Measurements from ENCODE around the gene SLC30A4. TPM values are rescaled to one million over a fixed set of nuclear protein-coding genes. Genes with fewer than 3 reads are reported as not detected.

The SLC30A4 gene
- total RNA-seq, 1 experiment from 2014 or later: 5.0 TPM

DNA sequence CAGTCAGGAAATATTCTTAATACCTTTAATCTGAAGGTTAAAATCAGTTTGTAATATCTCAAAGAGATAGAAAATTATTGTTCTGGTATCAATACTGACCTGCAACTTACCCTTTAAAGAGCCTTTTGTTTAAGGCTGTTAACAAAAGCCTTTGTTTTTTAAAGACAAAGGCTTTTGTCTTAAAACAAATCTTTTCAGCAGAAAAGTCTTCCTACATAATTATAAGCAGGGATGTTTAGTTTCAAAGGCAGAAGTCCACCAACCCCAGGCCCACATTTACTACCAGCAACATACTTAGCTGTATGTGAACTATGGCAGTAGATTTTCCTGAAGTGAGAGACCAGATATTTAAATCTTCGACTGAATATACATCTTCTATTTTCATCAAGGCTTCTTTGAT is 36.2 kb downstream of the SLC30A4 start:
- no peak overlapping the region for H3K4me3 ChIP-seq
- H3K4me1 ChIP-seq: no peaks in the 10 kb centered on the region
- H3K27me3 ChIP-seq: no peaks in the 10 kb centered on the region
- no peak for DNase-seq
- no peaks in the 10 kb centered on the region for H3K9me3 ChIP-seq (replicated peaks)
- no peaks in the 10 kb centered on the region for H3K36me3 ChIP-seq
- no peak overlapping the region for H3K27ac ChIP-seq

DNA sequence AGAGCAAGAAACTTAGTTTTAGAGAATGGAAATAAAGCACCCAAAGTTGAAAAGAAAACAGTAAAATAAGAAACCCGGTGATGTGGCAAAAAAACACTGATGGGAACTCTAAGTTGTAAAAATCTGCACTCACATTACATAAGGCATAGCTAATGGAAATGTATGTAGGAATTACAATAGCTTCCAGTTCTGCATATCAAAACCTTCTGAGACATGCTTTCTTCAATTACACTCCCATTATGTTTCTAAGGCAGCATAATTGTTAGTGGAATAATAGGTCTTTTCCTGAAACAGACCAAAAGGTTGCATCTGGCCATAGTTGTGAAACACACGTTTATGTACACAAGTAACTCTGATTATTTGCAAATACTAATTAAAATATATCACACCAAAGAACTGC is 41.4 kb downstream of the SLC30A4 start:
- no peak overlapping the region for H3K4me3 ChIP-seq
- H3K36me3 ChIP-seq: no peaks in the 10 kb centered on the region
- no peak overlapping the region for H3K27ac ChIP-seq
- H3K27me3 ChIP-seq: no peaks in the 10 kb centered on the region
- H3K4me1 ChIP-seq: no peaks in the 10 kb centered on the region
- H3K9me3 ChIP-seq (replicated peaks): no peaks in the 10 kb centered on the region
- DNase-seq: no peak

DNA sequence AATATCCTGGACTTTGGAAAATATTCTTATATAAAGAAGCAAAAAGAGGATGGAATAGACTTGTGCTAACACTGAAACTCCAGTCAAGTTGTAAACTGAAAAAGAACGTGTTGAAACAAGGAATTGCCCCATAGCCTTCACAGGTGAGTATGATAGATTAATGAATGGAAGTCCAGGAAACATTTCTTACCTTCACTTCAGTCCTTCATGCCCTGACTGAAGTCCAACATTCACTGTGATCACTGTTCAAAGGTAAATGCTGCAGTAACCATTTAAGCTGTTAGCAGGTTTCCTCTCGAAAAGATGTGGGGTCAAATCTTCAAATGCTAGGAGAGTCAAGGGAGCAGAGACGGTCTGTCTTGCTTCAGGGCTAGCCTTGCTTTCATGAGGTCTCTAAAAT is 46.1 kb downstream of the SLC30A4 start:
- no peaks in the 10 kb centered on the region for H3K36me3 ChIP-seq
- no peak overlapping the region for H3K27ac ChIP-seq
- no peaks in the 10 kb centered on the region for H3K9me3 ChIP-seq (replicated peaks)
- H3K4me1 ChIP-seq: no peaks in the 10 kb centered on the region
- H3K27me3 ChIP-seq: peaks cover 7% of the 10 kb centered on the region; the same call in 1 of the 2 replicates
- DNase-seq: no peak
- H3K4me3 ChIP-seq: no peak overlapping the region

DNA sequence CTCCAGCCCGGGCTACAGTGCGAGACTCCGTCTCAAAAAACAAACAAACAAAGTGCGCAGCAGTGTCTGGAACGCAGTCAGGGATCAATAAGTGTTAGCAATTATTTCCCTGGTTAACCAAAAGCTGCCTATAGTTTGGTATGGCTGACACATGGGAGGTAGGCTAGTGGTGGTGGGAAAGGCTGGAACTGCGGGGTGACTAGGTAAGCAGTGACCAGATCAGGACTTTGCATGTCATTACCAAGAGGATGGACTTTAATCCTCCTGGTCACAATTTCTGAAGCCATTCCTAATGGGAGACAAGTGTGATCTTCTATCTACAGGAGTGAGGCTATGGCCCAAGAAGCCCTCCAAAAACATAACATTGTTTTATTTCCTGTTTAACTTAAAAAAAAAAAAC is 47.8 kb downstream of the SLC30A4 start:
- H3K36me3 ChIP-seq: no peaks in the 10 kb centered on the region
- no peaks in the 10 kb centered on the region for H3K4me1 ChIP-seq
- no peak overlapping the region for H3K4me3 ChIP-seq
- H3K9me3 ChIP-seq (replicated peaks): no peaks in the 10 kb centered on the region
- peaks cover 7% of the 10 kb centered on the region; the same call in 1 of the 2 replicates for H3K27me3 ChIP-seq
- H3K27ac ChIP-seq: no peak overlapping the region
- no peak for DNase-seq

DNA sequence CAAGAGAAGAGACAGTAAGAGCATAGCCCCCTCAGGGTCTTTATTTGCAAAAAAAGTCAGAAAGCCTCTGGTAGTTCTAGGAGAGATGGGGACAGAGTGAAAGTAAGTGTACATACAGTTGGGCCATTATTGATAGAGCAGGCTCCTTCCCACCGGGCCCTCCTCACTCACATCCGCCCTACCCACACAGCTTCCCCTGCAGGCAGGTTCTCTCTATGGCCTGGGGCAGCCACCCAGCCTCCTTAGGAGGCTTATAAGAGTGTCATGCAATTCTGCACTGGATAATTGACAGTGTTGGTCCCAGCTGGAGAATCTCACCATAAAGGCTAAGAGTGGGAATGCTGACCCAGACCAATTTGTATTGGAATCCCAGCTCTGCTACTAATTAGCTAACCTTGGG is 49.5 kb downstream of the SLC30A4 start:
- Histone ChIP-seq H3K36me3 (no peaks in the 10 kb centered on the region), H3K4me3 (no peak overlapping the region), H3K9me3 (replicated peaks) (no peaks in the 10 kb centered on the region), H3K27ac (no peak overlapping the region), H3K27me3 (peaks cover 7% of the 10 kb centered on the region; the same call in 1 of the 2 replicates), H3K4me1 (no peaks in the 10 kb centered on the region)
- no peak for DNase-seq

DNA sequence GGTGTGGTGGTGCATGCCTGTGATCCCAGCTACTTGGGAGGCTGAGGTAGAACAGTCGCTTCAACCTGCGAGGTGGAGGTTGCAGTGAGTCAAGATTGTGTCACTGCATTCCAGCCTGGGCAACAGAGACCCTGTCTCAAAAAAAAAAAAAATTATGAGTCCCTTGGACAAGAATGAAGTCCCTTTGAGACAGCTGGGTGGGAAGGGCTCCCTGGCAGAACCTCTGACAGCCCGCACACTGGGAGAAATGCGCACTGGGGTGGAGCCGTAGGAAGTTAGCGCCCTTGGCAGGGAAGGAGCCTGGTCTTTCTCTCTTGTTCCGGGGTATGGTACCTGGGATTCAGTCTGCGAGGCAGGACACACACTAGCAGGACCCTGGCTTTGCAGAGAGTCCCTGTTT is 51.4 kb downstream of the SLC30A4 start:
- H3K4me1 ChIP-seq: no peaks in the 10 kb centered on the region
- peaks cover 7% of the 10 kb centered on the region; the same call in 1 of the 2 replicates for H3K27me3 ChIP-seq
- H3K27ac ChIP-seq: no peak overlapping the region
- no peak for DNase-seq
- no peaks in the 10 kb centered on the region for H3K9me3 ChIP-seq (replicated peaks)
- no peak overlapping the region for H3K4me3 ChIP-seq
- no peaks in the 10 kb centered on the region for H3K36me3 ChIP-seq

DNA sequence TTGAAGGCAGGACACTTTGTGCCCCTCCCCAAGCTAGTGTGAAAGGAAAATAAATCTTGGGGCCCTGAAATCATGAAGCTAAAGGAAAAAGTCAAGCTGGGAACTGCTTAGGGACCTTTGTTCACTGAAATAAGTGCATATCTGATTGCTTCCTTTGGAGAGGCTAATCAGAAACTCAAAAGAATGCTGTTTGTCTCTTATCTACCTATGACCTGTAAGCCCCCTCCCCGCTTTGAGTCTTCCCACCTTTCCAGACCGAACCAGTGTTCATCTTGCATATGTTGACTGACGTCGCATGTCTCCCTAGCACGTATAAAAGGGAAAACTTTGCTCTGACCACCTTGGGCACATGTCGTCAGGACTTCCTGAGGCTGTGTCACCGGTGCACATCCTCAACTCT is 53.1 kb downstream of the SLC30A4 start:
- no peaks in the 10 kb centered on the region for H3K4me1 ChIP-seq
- H3K4me3 ChIP-seq: no peak overlapping the region
- H3K36me3 ChIP-seq: no peaks in the 10 kb centered on the region
- DNase-seq: no peak
- peaks cover 7% of the 10 kb centered on the region; the same call in 1 of the 2 replicates for H3K27me3 ChIP-seq
- H3K9me3 ChIP-seq (replicated peaks): no peaks in the 10 kb centered on the region
- H3K27ac ChIP-seq: no peak overlapping the region

DNA sequence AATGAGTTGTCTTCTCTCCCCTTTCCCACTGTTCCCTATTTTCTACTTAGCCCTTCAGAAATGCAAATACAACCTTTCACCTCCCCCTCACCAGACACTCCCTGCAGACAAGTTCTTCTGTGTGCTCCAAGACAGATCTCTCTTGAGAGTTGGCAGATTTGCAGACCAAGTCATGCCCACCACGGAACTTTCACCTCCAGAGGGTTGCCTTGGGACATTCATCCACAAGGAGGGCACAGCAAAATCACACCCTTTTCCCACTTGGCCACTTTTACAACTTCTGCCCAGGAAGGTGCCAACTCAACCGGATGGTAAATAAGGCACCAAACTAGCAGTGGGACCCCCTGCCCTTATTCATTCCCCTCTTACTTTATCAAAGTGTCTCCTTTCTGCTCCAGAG is 53.5 kb downstream of the SLC30A4 start:
- H3K27ac ChIP-seq: no peak overlapping the region
- no peaks in the 10 kb centered on the region for H3K36me3 ChIP-seq
- DNase-seq: no peak
- H3K4me1 ChIP-seq: no peaks in the 10 kb centered on the region
- H3K4me3 ChIP-seq: no peak overlapping the region
- no peaks in the 10 kb centered on the region for H3K9me3 ChIP-seq (replicated peaks)
- H3K27me3 ChIP-seq: peaks cover 7% of the 10 kb centered on the region; the same call in 1 of the 2 replicates

DNA sequence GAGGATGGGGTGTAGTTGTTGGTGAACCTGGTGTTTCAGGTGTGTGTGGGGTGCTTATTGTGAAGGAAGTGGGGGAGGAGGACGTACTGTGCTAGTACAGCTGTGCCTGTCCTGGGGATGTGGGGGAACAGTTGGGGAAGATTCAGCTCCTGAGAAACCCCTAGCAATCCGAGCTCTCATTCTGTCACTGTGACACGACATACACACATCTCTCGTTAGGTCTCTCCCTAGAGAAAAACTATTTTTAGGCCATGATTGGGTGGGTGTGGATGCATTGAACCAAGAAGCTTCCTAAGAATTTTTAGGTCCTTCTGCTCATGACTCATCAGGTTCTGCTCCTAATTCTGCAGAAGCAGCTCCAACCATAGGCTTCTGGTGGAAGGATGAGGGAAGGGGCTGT is 54.3 kb downstream of the SLC30A4 start:
- H3K27me3 ChIP-seq: peaks cover 5% of the 10 kb centered on the region; the same call in 1 of the 2 replicates
- no peak for DNase-seq
- no peak overlapping the region for H3K4me3 ChIP-seq
- no peaks in the 10 kb centered on the region for H3K4me1 ChIP-seq
- H3K27ac ChIP-seq: no peak overlapping the region
- H3K9me3 ChIP-seq (replicated peaks): no peaks in the 10 kb centered on the region
- H3K36me3 ChIP-seq: no peaks in the 10 kb centered on the region

DNA sequence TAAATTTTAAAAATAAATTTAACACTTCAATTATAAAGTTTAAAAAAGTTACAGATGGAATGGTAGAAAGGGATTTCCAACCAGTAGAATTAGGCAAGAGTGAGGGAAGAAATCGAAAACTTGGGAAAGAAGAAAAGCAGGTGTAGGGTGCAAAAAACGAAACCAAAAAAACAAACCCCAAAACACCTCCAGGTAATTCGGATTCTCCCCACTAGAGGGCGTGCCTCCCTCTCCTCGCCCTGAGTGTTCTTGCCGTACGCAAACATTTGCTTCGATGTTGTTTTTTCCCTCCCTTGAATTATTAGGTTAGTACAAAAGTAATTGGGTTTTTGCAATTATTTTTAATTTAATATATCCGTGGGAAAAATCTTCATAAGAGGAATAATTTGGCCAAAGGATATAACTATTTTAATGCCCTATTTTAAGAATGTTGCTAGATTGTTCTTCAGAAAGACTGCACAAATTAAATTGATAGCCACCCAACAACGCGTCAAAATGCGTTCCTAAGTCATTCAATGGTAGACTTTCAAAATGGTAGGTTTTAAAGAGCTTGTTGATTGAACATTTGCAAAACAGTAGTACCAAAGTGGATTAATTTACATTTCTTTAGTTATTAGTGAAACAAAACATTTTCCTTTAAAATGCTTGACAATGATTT is 63.7 kb downstream of the SLC30A4 start:
- H3K27ac ChIP-seq: no peak overlapping the region
- H3K36me3 ChIP-seq: no peaks in the 10 kb centered on the region
- no peaks in the 10 kb centered on the region for H3K9me3 ChIP-seq (replicated peaks)
- peak; percentile 44 to 81 for DNase-seq
- H3K4me1 ChIP-seq: peaks cover 26% of the 10 kb centered on the region
- no peaks in the 10 kb centered on the region for H3K27me3 ChIP-seq
- no peak overlapping the region for H3K4me3 ChIP-seq

DNA sequence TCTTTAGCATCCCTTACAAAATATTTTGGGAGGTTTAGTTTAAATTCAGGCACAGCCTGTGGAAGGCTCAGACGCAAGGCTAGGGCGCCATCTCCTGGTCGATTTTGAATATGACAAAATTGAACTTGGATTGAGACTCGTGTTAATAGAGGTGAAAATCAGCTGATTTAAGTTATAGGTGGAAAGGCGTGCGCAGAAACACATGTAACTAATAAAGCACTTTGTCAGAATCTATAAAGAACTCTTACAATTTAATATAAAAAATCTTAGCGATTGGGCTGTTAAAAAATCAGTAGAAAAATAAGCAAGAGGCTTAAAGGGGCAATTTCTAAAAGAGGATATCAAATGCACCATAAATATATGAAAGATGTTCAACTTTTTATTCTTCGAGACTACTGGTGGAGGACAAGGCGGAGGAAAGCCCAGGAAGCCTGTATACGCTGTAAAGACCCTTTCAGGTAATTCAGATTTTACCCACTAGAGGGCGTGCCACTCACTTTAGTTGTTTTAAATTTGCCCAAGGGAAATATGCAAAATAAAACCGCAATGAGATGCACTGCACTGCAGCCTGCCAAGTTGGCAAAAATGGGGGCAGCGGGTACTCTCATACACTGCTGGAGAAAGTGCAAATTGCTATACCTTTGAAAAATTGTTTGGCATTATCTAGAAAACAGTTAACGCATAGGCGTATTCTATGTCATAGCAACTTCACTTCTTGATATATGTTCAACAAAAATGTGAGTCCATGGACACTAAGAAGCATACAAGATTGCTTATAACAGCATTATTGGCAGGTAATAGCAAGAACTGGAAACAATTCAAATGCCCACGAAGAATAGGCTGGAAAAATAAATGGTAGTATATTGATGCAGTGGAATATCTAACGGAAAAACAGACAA is 64.7 kb downstream of the SLC30A4 start:
- DNase-seq: peak; percentile 74 to 94
- no peaks in the 10 kb centered on the region for H3K27me3 ChIP-seq
- no peaks in the 10 kb centered on the region for H3K36me3 ChIP-seq
- H3K27ac ChIP-seq: no peak overlapping the region
- H3K4me1 ChIP-seq: peaks cover 26% of the 10 kb centered on the region
- no peaks in the 10 kb centered on the region for H3K9me3 ChIP-seq (replicated peaks)
- H3K4me3 ChIP-seq: peak overlapping the region; percentile 20

DNA sequence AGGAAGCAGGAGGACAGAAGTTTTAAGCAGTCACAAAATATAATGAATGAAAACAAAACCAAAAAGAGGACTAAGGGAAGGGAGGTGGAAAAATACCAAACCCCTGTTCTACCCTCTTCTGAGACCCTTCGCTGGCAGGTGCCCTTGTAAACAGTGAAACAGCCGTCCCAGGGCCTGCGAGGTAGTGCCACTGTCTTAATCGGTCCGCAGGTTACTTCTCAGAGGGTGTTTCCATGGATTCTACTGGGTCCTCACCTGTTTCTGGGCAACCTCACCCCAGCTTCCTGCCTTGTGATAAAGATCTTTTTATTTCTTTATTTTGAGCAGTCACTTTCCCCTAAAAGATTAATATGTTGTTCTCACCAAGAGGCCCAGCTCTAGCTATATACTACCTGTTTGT is 65.3 kb downstream of the SLC30A4 start:
- Histone ChIP-seq H3K4me3 (no peak overlapping the region), H3K27me3 (no peaks in the 10 kb centered on the region), H3K9me3 (replicated peaks) (no peaks in the 10 kb centered on the region), H3K27ac (no peak overlapping the region), H3K4me1 (peaks cover 26% of the 10 kb centered on the region), H3K36me3 (no peaks in the 10 kb centered on the region)
- no peak for DNase-seq

DNA sequence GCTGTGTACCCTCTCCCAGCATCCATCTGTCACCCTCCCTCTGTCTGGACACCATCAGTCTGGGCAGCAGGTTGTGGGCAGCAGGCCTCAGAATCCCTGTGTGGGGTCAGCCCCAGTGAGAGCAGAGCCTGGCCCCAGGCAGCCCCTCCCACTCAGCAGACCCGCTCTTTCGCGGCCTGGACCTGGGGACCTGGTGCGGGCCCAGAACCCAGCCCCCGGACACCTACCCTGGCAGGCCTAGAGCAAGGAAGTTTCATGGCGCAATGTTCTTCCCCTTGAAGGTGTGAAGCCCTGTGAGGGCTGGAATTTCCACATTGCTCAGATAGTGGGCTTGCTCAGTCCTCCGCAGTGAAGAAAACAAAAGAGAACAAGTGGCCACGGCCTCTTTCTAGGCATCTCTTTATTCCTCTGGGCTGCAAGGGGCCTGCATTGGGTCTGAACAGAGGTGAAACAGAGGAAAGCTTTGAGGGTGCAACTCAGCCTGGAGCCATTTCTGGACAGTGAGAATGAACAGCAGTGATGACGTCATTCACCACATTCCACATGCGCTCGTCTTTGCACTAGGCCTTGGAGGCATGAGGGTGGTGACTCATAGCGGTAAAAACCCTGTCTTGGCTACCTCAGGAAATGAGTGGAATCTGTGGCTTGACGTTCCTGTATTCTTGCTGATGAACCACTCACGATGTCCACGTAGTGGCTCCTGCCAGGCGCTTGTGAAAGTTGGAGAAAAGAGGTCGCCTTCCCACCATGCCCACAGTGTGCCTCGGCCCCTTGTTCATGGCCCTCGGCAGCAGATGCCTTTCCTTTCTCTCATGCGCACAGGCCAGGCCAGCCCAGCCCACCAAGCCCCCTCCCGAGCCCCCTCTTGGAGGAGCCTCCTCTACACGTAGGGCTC is 66.1 kb downstream of the SLC30A4 start:
- Histone ChIP-seq H3K27ac (peak overlapping the region; percentile 15), H3K4me3 (no peak overlapping the region), H3K36me3 (no peaks in the 10 kb centered on the region), H3K9me3 (replicated peaks) (no peaks in the 10 kb centered on the region; the same call in 1 of the 2 replicates), H3K27me3 (no peaks in the 10 kb centered on the region), H3K4me1 (peaks cover 26% of the 10 kb centered on the region)
- peak; percentile 90 to 94 for DNase-seq

DNA sequence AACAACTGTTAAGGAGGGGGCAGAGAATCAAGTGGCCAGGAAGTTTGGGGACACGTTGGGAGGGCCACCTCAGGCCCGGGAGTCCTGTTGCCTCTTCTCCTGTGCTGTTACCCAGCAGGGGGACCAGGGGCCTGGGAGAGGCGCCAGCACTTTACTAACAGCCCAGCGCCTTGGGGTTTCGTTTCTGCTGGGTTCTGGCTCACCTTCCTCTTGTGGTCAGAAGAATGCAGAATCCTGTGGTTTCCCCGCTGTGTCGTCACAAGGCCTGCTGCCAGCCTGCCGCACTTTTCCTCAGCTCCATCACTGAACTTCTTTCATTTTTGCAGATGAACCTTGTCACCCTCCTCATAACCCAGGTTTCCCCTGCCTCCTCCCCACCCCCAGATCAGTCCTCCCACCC is 67.7 kb downstream of the SLC30A4 start:
- H3K27me3 ChIP-seq: peaks cover 5% of the 10 kb centered on the region; the same call in 1 of the 2 replicates
- H3K4me1 ChIP-seq: peaks cover 26% of the 10 kb centered on the region
- DNase-seq: peak; percentile 69 to 76
- H3K9me3 ChIP-seq (replicated peaks): no peaks in the 10 kb centered on the region; the same call in 1 of the 2 replicates
- H3K36me3 ChIP-seq: no peaks in the 10 kb centered on the region
- no peak overlapping the region for H3K27ac ChIP-seq
- no peak overlapping the region for H3K4me3 ChIP-seq

All from SJCRH30 (cell line).